ENCODE results near the gene NIPSNAP2.
A peak's percentile ranks its signal among the peaks of the same experiment; 100 is the strongest.
"Not testable (repeated sequence)": the region's sequence is repeated elsewhere in the genome, so short reads cannot be mapped to it uniquely, and the experiment has no call there.

NIPSNAP2 gene

DNA sequence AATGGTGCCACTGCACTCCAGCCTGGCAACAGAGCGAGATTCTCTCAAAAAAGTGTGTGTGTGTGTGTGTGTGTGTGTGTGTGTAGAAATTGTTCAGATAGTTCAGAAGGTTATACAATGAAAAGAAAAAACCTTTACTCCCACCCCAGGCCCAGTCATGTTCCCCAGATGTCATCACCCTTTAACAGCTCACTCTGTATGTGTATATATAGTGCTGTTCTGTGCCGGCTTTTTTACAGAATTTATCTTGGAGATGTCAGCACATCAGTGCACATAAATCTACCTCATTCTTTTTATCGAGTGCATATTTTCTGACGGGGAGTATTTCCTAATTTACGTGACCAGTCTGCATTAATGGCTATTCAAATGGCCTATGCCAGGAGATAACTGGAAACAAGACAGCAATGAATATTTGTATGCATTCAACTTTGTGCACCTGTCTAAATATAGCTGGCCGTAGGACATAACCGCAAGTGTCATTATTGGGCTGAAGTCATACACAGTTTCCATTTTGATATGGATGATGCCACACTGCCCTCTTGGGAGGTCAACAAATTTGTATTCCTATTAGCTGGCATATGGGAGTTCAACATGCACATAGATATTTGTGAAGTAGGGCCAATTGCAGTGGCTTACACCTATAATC, 11.7 kb downstream of the NIPSNAP2 start:
- no peak for DNase-seq (ENCODE audit: low spot score)

DNA sequence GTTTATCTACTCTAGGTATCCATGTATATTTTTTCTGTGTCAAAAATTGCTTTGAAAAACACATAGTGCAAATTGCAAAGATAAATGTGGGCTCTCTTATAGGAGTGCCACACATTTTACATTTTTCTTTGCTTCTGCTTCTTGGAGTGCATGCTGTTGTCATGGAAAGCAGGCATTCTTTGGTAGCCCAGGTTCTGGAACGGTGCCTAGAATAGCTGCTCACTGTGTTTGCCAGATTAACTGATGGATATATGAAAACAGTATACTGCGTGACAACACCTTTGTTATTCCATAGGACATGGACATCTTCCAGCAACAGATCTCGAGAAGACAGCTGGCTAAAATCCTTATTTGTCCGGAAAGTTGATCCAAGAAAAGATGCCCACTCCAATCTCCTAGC, 13.4 kb downstream of the NIPSNAP2 start:
- no peak for DNase-seq (ENCODE audit: low spot score)

DNA sequence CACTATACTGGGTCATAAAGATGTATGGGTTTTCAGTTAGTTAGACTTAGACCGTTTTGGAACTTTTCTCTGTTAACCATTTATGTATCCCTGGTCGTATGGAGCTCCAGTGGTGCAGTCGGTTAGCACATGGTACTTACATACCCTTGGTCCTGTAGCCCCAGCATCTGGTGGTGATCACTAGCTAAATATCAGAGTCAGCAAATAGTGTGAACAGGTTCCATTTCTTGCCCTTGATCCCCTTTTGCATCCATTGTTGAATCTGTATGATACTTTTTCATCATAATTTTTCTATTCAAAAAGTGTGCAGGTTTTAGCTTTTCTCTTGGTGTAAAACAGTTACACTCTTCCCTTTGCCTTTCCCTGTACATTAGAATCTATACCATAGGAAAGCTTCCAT, 15.9 kb downstream of the NIPSNAP2 start:
- no peak for DNase-seq (ENCODE audit: low spot score)

DNA sequence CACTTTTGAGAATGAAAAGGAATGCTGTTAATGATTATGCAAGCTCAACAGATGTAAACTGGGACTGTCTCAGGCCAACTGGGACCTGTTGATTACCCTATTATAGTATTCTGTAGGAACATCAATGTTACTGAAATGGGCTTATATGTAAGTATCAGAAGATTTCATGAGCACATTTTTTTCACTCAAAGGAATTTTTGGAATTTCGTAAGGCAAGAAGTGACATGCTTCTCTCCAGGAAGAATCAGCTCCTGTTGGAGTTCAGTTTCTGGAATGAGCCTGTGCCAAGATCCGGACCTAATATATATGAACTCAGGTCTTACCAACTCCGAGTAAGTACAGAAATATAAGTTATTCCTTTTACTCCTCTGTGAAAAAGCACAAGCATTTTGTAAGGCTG, 19.2 kb downstream of the NIPSNAP2 start:
- no peak for DNase-seq (ENCODE audit: low spot score)

DNA sequence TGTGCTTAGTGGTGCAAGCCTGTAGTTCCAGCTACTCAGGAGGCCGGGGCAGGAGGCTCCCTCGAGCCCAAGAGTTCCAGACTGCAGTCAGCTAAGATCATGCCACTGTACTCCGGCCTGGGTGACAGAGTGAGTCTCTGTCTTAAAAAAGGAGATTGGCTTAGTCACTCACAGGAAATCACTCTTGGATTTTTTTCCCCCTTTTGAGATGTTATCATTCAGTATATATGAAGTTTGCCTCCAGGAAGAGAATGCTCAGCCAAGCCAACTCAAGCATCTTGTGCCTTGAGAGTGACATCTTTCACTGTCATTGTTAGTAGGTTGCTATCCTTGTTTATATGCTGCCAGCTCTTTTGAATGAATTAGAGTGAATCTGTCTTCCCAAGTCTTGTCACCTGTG, 28.0 kb downstream of the NIPSNAP2 start:
- no peak for DNase-seq (ENCODE audit: low spot score)

DNA sequence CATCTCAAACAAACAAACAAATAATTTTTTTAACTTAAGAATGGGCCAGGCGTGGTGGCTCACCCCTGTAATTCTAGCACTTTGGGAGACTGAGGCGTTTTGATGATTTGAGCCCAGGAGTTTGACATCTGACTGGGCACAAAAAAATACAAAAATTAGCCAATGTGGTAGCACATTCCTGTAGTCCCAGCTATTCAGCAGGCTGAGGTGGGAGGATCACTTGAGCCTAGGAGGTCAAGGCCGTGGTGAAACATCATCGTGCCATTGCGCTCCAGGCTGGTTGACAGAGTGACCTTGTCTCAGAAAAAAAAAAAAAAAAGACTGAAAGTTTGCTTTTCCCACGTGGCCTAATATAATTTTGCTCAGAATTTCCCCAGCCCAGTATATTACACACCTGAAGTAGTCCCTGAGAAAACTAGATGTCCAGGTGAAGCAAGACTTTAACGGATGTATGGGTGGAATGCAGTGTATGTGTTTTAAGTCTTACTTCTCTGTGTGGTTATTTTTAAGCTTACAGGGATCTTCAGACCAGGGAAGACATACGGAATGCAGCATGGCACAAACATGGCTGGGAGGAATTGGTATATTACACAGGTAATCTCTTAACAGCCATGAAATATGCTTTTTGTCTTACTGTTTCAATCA, 32.6 kb downstream of the NIPSNAP2 start:
- DNase-seq (ENCODE audit: low spot score) = no peak

DNA sequence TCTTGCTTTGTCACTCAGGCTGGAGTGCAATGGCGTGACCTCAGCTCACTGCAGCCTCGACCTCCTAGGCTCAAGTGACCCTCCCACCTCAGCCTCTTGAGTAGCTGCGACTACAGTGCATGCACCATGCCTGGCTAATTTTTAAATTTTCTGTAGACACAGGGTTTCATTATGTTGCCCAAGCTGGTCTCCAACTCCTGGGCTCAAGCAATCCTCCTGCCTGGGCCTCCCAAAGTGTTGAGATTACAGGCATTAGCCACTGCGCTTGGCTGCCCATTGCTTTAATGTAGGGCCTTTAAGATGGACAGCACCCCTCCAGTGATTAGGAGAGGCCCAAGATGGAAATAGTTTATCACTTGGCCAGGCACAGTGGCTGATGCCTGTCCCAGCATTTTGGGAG, 39.4 kb downstream of the NIPSNAP2 start:
- DNase-seq (ENCODE audit: low spot score) = no peak

DNA sequence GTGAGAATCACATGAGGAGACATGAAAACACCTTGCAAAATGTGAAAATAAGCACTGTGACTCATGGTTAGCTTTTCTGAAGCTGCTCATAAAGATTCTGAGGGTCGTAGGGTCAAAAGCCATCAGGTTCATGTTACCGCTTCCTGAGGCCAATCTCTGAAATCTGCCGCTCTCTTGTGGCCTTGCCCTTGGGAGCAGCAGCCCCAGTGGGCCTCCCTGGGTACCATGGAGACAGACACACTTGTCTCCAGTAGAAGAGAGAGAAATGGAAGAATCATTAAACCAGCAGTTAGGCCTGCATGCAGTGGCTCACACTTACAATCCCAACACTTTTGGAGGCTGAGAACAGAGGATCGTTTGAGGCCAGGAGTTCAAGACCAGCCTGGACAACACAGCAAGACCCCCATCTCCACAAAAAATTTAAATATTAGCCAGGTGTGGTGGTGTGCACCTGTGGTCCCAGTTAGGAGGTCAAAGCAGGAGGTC, 42.8 kb downstream of the NIPSNAP2 start:
- DNase-seq (ENCODE audit: low spot score) = no peak

DNA sequence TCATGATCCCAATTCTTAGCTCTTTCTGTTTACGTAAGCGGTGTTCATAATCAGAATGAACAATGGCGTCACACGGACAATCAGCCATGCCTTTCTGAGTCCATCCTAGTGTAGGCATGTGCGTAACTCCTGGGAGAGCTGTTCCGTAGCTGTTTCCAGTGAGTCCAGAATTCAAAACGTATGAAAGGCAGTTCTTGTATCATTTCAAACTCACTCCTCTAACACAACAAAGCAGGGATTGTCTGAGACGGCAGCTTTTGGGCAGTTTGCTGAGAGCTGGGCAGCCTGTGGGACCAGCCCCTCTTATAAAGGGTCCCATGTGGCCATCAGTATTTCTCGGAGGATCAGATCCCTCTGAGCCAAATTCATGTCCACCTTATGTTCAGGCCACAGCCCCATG, 43.5 kb downstream of the NIPSNAP2 start:
- no peak for DNase-seq (ENCODE audit: low spot score)

DNA sequence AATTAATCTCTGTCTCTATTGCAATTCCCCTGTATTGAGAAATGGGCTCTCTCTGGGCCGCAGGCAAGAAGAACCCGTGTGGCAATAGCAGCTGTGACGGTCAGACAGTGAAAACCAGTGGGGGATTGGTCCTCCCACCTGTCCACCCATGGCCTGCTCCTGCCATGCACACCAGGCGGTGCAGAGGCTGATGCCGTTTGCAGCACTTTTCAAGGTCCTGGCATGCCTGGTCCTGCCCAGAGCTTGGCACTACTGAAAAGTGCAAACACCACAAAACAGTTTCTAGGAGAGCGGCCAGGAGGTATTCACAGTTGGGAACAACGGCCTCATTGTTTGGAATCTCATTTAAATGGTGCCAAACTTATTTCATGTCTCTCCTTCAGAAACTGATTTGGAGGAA, 45.3 kb downstream of the NIPSNAP2 start:
- DNase-seq (ENCODE audit: low spot score) = no peak

DNA sequence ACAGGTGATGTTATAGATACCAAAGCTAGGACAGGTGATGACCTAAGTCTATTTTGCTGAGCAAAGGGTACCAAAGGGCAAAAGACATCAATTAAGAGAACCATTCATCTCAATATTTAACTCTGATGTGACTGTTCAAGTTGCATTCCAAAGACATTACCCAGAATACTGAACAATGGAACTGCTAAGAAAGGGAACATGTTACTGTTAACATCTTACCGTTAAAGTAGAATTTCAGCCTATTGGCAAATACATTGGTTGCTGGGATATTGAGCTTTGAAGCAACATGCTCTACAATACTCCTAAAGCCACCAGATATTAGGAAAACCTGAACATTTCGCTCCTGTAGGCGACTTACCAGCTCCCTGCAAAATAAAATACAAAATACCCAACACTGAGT, 52.6 kb downstream of the NIPSNAP2 start:
- not testable (repeated sequence) for DNase-seq (ENCODE audit: low spot score)

DNA sequence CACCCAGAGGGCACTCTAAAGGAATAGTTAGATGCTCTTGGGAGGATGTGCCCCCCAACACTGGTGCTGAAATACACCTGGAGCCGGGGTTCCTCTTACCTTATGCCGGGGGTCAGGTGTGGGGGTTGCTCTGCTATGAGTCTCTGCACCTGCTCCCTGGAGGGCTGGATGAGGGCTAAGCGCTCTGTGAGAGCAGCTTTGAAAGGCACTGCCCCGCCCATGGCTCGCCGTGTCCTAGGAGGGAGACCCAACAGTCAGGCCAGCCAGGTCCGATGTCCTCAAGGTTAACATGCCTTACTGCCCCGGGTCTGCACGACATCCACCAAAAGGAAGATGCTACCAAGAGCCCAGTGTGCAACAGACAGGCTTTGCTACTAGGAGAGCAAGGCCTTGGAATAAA, 55.1 kb downstream of the NIPSNAP2 start:
- no peak for DNase-seq (ENCODE audit: low spot score)

DNA sequence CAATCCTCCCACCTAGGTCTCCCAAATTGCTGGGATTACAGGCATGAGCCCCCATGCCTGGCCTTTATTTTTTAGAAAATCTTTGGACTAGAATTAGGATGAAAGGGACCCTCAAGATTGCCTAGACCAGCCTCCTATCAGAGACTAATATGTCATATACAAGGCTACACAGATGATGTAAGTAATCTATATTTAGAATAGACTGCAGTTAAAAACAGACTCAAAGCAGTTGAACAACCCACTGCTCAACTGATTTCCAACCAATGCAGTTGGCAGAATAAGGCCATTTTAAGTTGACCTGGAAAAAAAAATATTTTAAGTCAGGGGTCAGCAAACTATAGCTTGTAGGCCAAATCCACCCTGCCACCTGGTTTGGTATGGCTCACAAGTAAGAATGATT, 59.1 kb downstream of the NIPSNAP2 start:
- DNase-seq (ENCODE audit: low spot score) = no peak

DNA sequence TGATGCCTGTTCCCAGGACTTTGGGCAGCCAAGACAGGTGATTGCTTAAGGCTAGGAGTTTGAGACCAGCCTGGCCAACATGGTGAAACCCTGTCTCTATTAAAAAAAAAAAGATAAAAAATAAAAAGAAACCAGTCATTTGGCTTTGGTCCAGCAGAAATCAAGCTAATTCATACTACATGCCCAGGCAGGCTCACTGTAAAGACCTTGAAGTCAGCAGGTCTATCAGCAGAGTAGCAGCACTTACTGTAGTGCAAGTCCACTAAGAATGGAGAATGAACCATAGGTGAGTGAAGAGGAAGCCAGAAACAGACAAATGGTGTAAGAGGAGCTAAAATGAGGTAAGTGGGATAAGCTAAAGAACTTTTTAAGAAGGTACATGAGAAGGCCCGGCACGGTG, 62.2 kb downstream of the NIPSNAP2 start:
- no peak for DNase-seq (ENCODE audit: low spot score)

DNA sequence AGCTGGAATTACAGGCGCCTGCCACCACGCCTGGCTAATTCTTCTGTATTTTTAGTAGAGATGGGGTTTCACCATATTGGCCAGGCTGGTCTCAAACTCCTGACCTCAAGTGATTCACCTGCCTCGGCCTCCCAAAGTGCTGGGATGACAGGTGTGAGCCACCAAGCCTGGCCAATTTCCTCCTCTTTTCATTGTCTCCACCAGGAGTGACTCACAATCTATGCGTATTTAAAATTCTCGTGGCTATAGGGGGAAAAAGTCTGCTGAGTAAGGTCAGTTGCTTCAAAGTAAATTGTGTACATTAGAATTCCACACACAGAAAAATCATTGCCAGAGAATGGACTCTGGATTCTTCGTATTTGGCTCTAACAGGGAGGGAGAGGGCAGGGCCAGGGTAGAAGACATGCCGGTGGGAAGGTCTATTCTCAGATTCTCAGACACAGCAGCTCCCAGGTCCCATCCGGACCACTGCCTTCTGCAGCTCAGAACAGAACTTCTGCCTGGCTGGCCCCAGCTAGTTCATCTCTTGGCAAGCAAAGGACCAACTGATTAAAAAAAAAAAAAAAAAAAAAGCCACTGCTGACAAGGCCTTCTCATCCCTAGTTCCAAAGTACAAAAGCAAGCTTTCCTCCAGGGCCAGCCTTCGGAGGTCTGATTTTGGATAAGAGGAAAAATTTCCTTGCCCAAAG, 64.7 kb downstream of the NIPSNAP2 start:
- DNase-seq (ENCODE audit: low spot score) = no peak

DNA sequence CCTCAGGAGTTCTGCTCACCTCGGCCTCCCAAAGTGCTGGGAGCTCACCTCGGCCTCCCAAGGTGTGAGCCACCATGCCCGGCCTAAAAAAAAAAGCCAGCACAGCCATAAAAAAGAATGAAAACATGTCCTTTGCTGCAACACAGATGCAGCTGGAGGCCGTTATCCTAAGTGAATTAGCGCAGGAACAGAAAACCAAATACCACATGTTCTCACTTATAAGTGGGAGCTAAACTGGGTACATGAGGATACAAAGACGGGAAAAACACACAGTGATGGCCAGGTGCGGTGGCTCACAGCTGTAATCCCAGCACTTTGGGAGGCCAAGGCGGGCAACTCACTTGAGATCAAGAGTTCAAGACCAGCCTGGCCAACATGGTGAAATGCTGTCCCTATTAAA, 66.0 kb downstream of the NIPSNAP2 start:
- DNase-seq (ENCODE audit: low spot score) = no peak

DNA sequence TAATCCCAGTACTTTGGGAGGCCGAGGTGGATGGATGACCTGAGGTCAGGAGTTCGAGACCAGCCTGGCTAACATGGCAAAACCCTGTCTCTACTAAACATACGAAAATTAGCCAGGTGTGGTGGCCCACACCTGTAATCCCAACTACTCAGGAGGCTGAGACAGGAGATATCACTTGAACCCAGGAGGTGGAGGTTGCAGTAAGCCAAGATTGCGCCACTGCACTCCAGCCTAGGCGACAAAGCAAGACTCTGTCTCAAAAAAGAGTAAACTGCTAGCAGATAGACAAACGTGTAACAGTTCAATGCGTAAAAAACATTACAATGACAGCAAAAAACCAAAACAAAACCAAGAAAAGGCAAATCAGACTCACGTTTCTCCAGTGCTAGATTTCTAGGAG, 67.2 kb downstream of the NIPSNAP2 start:
- DNase-seq (ENCODE audit: low spot score) = not testable (repeated sequence)

DNA sequence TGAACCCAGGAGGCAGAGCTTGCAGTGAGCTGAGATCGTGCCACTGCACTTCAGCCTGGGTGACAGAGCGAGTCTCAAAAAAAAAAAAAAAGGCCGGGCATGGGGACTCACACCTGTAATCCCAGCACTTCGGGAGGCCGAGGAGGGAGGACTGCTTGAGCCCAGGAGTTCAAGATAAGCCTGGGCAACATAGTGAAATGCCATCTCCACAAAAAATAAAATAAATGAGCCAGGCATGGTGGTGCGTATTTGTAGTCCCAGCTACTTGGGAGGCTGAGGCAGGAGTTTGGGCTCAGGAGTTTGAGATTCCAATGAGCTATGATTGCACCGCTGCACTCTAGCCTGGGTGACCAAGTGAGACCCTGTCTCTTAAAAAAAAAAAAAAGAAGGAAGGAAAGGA, 68.2 kb downstream of the NIPSNAP2 start:
- not testable (repeated sequence) for DNase-seq (ENCODE audit: low spot score)

DNA sequence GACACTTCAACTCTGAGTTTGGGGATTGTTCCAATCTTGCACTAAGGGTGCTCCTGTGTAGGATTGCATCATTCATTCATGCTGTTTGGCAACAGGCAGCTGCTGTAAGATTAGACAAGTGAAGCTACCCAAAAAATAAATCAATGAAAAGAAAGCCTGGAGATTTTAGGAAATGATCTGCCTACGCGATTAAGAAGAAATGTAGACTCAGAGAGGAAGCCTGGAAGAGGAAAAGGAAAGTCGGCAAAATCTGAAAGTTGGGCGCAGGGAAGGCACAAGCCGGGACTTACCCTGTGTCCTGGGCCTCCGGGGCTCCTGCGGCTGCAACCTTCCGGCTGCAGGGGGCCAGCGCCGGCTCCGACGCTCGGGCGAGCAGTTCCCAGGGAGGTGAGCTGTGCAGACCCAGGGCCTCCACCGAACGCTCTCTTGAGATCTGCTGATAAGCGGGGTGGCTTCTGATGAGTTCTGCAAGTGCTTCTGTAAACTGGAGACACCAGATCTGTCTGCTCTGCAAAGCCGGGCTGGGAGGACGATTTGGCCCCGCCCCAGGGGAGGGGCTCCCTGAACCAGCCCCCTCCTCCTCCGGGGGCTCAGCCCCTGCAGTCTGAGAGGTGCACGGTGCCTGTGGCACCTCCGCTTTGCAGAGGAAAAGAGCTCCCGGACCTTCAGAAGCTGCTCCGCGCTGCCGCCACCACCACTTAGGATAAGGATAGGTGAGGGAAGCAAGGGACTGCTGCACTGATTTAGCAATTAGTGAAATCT, 69.5 kb downstream of the NIPSNAP2 start:
- DNase-seq (ENCODE audit: low spot score) = peak; percentile 77

DNA sequence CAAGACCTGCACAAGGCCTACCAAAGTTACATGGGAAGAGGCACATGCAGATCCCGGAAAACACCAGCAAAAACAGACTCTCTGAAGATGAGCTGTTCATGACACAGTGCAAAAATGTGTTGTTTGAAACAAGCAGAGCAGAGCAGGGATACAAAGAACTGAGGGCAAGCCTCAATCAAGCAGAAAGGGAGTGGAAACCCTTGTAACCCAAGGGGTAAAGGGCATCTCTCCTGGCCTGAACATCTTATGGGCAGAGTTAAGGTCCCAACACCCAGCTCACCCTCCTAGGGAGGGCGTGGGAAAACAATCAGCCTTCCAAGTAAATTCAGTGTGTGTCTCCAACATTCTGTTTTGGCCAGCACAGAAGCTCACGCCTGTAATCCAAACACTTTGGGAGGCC, 76.3 kb downstream of the NIPSNAP2 start:
- no peak for DNase-seq (ENCODE audit: low spot score)

DNA sequence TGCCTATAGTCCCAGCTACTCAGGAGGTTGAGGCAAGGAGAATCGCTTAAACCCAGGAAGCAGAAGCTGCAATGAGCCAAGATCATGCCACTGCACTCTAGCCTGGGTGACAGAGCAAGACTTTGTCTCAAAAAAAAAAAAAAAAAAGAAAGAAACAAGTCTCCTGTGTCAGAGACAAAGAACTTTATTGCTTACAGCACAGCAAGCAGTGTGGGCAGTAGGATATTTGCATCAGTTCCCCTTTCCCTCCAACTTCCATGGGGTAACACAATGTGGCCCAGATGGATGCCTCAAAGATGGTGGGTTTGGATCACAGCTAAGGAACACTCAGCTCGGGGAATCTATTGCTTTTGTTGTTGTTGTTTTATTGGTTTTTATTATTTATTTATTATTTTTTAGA, 81.4 kb downstream of the NIPSNAP2 start:
- DNase-seq (ENCODE audit: low spot score) = not testable (repeated sequence)

DNA sequence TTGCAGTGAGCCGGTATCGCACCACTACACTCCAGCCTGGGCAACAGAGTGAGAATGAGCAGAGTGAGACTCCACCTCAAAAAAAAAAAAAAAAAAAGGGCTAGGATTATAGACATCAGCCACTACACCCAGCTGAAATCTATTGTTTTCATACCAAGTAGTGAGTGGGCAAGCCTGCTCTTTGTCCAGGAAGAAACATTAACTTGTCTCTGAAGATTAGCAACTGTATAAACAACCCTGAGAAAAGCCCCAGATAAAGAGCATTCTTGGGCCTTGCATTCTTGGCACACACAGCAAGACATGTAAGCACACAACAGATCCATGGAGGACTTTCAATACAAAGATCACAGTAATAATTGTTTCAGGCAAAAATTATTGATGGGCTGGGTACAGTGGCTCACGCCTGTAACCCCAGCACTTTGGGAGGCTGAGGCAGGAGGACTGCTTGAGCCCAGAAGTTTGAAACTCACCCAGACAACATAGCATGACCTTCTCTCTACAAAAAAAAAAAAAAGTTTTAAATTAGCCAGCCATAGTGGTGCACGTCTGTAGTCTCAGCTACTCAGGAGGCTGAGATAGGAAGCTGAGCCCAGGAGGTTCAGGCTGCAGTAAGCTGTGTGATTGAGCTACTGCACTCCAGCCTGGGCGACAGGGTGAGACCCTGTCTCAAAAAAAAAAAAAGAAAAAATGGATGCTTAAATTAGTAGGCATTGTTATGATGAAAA, 82.5 kb downstream of the NIPSNAP2 start:
- DNase-seq (ENCODE audit: low spot score) = no peak

Data from RKO (cell line).